H1 (cell line): ENCODE results near the gene NEMF. TPM values are rescaled to one million over a fixed set of nuclear protein-coding genes. Genes with fewer than 3 reads are reported as not detected.
"Not testable (repeated sequence)": the region's sequence is repeated elsewhere in the genome, so short reads cannot be mapped to it uniquely, and the experiment has no call there.

Source experiments
- CTCF ChIA-PET: fragments of 300-600 bp; sonication (Branson Sonifier 250); formaldehyde crosslinking; loops from one replicate; lab custom pipeline; 2021; ENCODE audit not compliant: partially characterized antibody; lab: Charles Lee
- POLR2A ChIA-PET: fragments of 300-600 bp; sonication (Branson Sonifier 250); formaldehyde crosslinking; loops from one replicate; lab custom pipeline; 2021; ENCODE audit warnings: inconsistent platforms; ENCODE audit not compliant: partially characterized antibody; lab: Charles Lee
- DNase-seq, 2 experiments: peaks; one replicate each; pipeline versions ENCODE4 v3.0.0 to v3.0.0-alpha.2; 2010 to 2022; ENCODE audit warnings: low spot score in 2 of 2, low read depth in 1 of 2, mixed read lengths in 1 of 2
- FAIRE-seq: peaks from 2 replicates; lab custom pipeline; 2011; peaks lifted over from hg19 to GRCh38; lab: Jason Lieb, UNC
- H2AFZ ChIP-seq: 2 replicates; pipeline ENCODE4 v1.8.1; 2012; ENCODE audit warnings: low read length, inconsistent platforms
- H2AK5ac ChIP-seq: 2 replicates; pipeline ENCODE4 v1.6.1; 2013; ENCODE audit warnings: low read depth, low read length
- H2BK120ac ChIP-seq: replicated peaks from 2 replicates; pipeline ENCODE3; 2013; ENCODE audit warnings: low read depth, low read length, inconsistent platforms
- H2BK12ac ChIP-seq: 2 replicates; pipeline ENCODE4 v1.6.1; 2013; ENCODE audit warnings: low read depth, low read length
- H2BK15ac ChIP-seq: 2 replicates; pipeline ENCODE4 v1.6.1; 2013; ENCODE audit warnings: low read length
- H2BK20ac ChIP-seq: 2 replicates; pipeline ENCODE4 v1.6.1; 2013; ENCODE audit warnings: low read length
- H2BK5ac ChIP-seq: 2 replicates; pipeline ENCODE4 v1.6.1; 2013; ENCODE audit warnings: low read depth, low read length
- H3K14ac ChIP-seq: 2 replicates; pipeline ENCODE4 v1.6.1; 2013; ENCODE audit warnings: inconsistent platforms; ENCODE audit not compliant: insufficient read length
- H3K18ac ChIP-seq: 2 replicates; pipeline ENCODE4 v1.6.1; 2013; ENCODE audit warnings: low read length; ENCODE audit errors: extremely low read depth
- H3K23ac ChIP-seq: 2 replicates; pipeline ENCODE4 v1.6.1; 2013; ENCODE audit warnings: inconsistent platforms; ENCODE audit not compliant: insufficient read length
- H3K23me2 ChIP-seq: 2 replicates; pipeline ENCODE4 v1.6.1; 2013; ENCODE audit warnings: low read depth, low read length
- H3K27ac ChIP-seq: 2 replicates; pipeline ENCODE4 v1.6.1; 2011; ENCODE audit warnings: low read depth, low read length, inconsistent platforms
- H3K27me3 ChIP-seq, 4 experiments: replicated peaks in 1 of 4; 1 replicate in 1 of 4; 2 replicates in 3 of 4; pipeline versions ENCODE4 v1.6.1 to v1.8.1; 2011 to 2013; ENCODE audit warnings: low read length in 3 of 4, mild to moderate bottlenecking in 3 of 4, inconsistent platforms in 2 of 4, mixed read lengths in 2 of 4, moderate library complexity in 1 of 4; ENCODE audit not compliant: control insufficient read depth in 3 of 4, insufficient read depth in 3 of 4; ENCODE audit errors: extremely low read depth in 1 of 4
- H3K36me3 ChIP-seq, 4 experiments: 2 replicates each; pipeline versions ENCODE4 v1.6.1 to v1.8.1; 2011 to 2013; ENCODE audit warnings: mild to moderate bottlenecking in 4 of 4, low read length in 3 of 4, moderate library complexity in 2 of 4, control low read depth in 1 of 4, inconsistent platforms in 1 of 4; ENCODE audit not compliant: insufficient read depth in 4 of 4, control insufficient read depth in 2 of 4
- H3K4ac ChIP-seq: replicated peaks from 2 replicates; pipeline ENCODE3; 2013; ENCODE audit warnings: low read length, low read depth, mixed read lengths, inconsistent platforms; ENCODE audit not compliant: insufficient read length
- H3K4me1 ChIP-seq, 4 experiments: replicated peaks in 1 of 4; 1 replicate in 1 of 4; 2 replicates in 3 of 4; pipeline versions ENCODE4 v1.6.1 to v1.8.1; 2011 to 2013; ENCODE audit warnings: low read length in 3 of 4, inconsistent platforms in 2 of 4, mixed read lengths in 1 of 4; ENCODE audit not compliant: insufficient read depth in 4 of 4, control insufficient read depth in 3 of 4
- H3K4me2 ChIP-seq, 2 experiments: 2 replicates each; pipeline versions ENCODE4 v1.6.1 to v1.8.1; 2011 to 2013; ENCODE audit warnings: low read depth in 2 of 2, low read length in 2 of 2, control low read depth in 1 of 2, inconsistent platforms in 1 of 2, mild to moderate bottlenecking in 1 of 2; ENCODE audit not compliant: insufficient read depth in 1 of 2
- H3K4me3 ChIP-seq, 4 experiments: fragments of 200-600, 300-600 bp in 1 of 4; sonication (generic), shearing (Covaris generic), sonication (Bioruptor Twin) in 1 of 4; 2 replicates each; pipeline versions ENCODE4 v1.5.1 to v1.8.1; 2011 to 2016; ENCODE audit warnings: low read length in 4 of 4, low read depth in 3 of 4, control low read depth in 2 of 4, inconsistent platforms in 2 of 4, mild to moderate bottlenecking in 2 of 4, mixed read lengths in 1 of 4, moderate library complexity in 1 of 4; ENCODE audit not compliant: insufficient read depth in 2 of 4; ENCODE audit errors: extremely low read depth in 1 of 4
- H3K56ac ChIP-seq: replicated peaks from 2 replicates; pipeline ENCODE3; 2013; ENCODE audit warnings: low read depth, mild to moderate bottlenecking, mixed read lengths, low read length, inconsistent platforms; ENCODE audit not compliant: insufficient read length
- H3K79me1 ChIP-seq: 2 replicates; pipeline ENCODE4 v1.6.1; 2013; ENCODE audit warnings: low read depth, low read length, control low read depth
- H3K79me2 ChIP-seq, 2 experiments: 2 replicates each; pipeline versions ENCODE4 v1.6.1 to v1.8.1; 2012 to 2013; ENCODE audit warnings: low read length in 2 of 2, mild to moderate bottlenecking in 2 of 2, inconsistent platforms in 1 of 2; ENCODE audit not compliant: insufficient read depth in 2 of 2, control insufficient read depth in 1 of 2
- H3K9ac ChIP-seq, 4 experiments: replicated peaks in 1 of 4; 1 replicate in 1 of 4; 2 replicates in 3 of 4; pipeline versions ENCODE4 v1.6.1 to v1.8.1; 2011 to 2013; ENCODE audit warnings: low read depth in 3 of 4, low read length in 3 of 4, control low read depth in 2 of 4, mild to moderate bottlenecking in 2 of 4, moderate library complexity in 2 of 4, inconsistent platforms in 1 of 4; ENCODE audit errors: extremely low read depth in 1 of 4
- H3K9me3 ChIP-seq, 2 experiments: 2 replicates each; pipeline versions ENCODE4 v1.6.1 to v1.8.1; 2012 to 2013; ENCODE audit warnings: mild to moderate bottlenecking in 2 of 2, moderate library complexity in 2 of 2, control low read depth in 1 of 2, inconsistent platforms in 1 of 2, low read depth in 1 of 2, low read length in 1 of 2, mixed read lengths in 1 of 2; ENCODE audit not compliant: insufficient read depth in 2 of 2
- H4K20me1 ChIP-seq, 2 experiments: replicated peaks in 1 of 2; 2 replicates each; pipeline versions ENCODE3 to v1.8.1; 2011 to 2013; ENCODE audit warnings: inconsistent platforms in 2 of 2, low read length in 2 of 2, mild to moderate bottlenecking in 1 of 2; ENCODE audit not compliant: insufficient read depth in 2 of 2, control insufficient read depth in 1 of 2
- H4K5ac ChIP-seq: 2 replicates; pipeline ENCODE4 v1.6.1; 2013; ENCODE audit warnings: low read length, low read depth, mixed read lengths, inconsistent platforms; ENCODE audit not compliant: insufficient read length
- H4K8ac ChIP-seq: 2 replicates; pipeline ENCODE4 v1.8.0; 2013; ENCODE audit warnings: mild to moderate bottlenecking, moderate library complexity, low read length, inconsistent platforms; ENCODE audit not compliant: insufficient read depth; ENCODE audit errors: extremely low read depth
- H4K91ac ChIP-seq: replicated peaks from 2 replicates; pipeline ENCODE3; 2013; ENCODE audit warnings: low read length, mixed read lengths, inconsistent platforms; ENCODE audit not compliant: insufficient read length
- polyA plus RNA-seq, 7 experiments: library from polyadenylated mRNA; depleted of rRNA in 3 of 7; stranded (reverse) in 5 of 7; unstranded in 2 of 7; fragments of >200 nt in 5 of 7; fragments of 200-250 nt in 2 of 7; gene quantifications; 1 replicate in 5 of 7; 2 replicates in 1 of 7; 4 replicates in 1 of 7; pipeline versions ENCODE4 v1.2.1 to v1.2.3, GENCODE V29; 2011 to 2013; ENCODE audit warnings: missing spikeins in 2 of 7, mixed read lengths in 2 of 7
- total RNA-seq: library from RNA; stranded (reverse); fragmentation: NEBNext Ultra II Directional; extraction: Animal tissue kit (Norgen Biotek cat#: 25700); gene quantifications from 2 replicates; pipeline ENCODE4 v1.2.1, GENCODE V29; 2021

Gene NEMF
- total and polyA plus RNA-seq, 2 of the 8 experiments (the other 6 are each of a cell fraction or from before 2014, with no cell fraction given) = 8.3 to 45.5 TPM

- H3K18ac ChIP-seq, H2BK5ac ChIP-seq, FAIRE-seq, H2BK120ac ChIP-seq, POLR2A ChIA-PET, H3K4ac ChIP-seq, H3K56ac ChIP-seq, H3K79me1 ChIP-seq, H2BK12ac ChIP-seq, H2BK15ac ChIP-seq, H4K8ac ChIP-seq, H3K27me3 ChIP-seq, H3K14ac ChIP-seq, H3K9ac ChIP-seq, H2BK20ac ChIP-seq, H3K23me2 ChIP-seq, H4K91ac ChIP-seq, H3K9me3 ChIP-seq, H2AK5ac ChIP-seq, H3K4me1 ChIP-seq, DNase-seq, H3K23ac ChIP-seq, H2AFZ ChIP-seq, H3K27ac ChIP-seq, H4K5ac ChIP-seq: not testable (repeated sequence)
- Histone ChIP-seq H3K4me2 (peak overlapping the region; percentile 83 to 89; a peak in 2 of 4 replicates), H4K20me1 (peaks cover 8 to 14% of the 10 kb centered on the region in 2 experiments), H3K4me3 (peak overlapping the region in 1 of 4 experiments; percentile 85; a peak in 2 of 8 replicates), H3K79me2 (peaks cover 8 to 49% of the 10 kb centered on the region in 2 experiments), H3K36me3 (peaks cover 0 to 17% (median 0%) of the 10 kb centered on the region in 4 experiments; a peak in 1 of 8 replicates)
- CTCF ChIA-PET = interaction anchor here (0.8 to 1.1 kb wide), 2 partner anchors 17 to 29 kb away, joined by 3 to 5 read pairs; no protein-coding TSS in a partner anchor
Observed at GRCh38 chr14:49896272-49896671, 43.7 kb upstream of the NEMF start.
